HG02870 (cell line): ENCODE results near the gene THAP12.
"Not testable (repeated sequence)": the region's sequence is repeated elsewhere in the genome, so short reads cannot be mapped to it uniquely, and the experiment has no call there.

Experiments
- ATAC-seq: cut with Tn5 transposase; IDR thresholded peaks from one replicate; pipeline ENCODE4 v1.9.1; 2021; ENCODE audit warnings: mild to moderate bottlenecking, moderate library complexity; ENCODE audit not compliant: unreplicated experiment

Gene THAP12, protein sequence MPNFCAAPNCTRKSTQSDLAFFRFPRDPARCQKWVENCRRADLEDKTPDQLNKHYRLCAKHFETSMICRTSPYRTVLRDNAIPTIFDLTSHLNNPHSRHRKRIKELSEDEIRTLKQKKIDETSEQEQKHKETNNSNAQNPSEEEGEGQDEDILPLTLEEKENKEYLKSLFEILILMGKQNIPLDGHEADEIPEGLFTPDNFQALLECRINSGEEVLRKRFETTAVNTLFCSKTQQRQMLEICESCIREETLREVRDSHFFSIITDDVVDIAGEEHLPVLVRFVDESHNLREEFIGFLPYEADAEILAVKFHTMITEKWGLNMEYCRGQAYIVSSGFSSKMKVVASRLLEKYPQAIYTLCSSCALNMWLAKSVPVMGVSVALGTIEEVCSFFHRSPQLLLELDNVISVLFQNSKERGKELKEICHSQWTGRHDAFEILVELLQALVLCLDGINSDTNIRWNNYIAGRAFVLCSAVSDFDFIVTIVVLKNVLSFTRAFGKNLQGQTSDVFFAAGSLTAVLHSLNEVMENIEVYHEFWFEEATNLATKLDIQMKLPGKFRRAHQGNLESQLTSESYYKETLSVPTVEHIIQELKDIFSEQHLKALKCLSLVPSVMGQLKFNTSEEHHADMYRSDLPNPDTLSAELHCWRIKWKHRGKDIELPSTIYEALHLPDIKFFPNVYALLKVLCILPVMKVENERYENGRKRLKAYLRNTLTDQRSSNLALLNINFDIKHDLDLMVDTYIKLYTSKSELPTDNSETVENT

DNA sequence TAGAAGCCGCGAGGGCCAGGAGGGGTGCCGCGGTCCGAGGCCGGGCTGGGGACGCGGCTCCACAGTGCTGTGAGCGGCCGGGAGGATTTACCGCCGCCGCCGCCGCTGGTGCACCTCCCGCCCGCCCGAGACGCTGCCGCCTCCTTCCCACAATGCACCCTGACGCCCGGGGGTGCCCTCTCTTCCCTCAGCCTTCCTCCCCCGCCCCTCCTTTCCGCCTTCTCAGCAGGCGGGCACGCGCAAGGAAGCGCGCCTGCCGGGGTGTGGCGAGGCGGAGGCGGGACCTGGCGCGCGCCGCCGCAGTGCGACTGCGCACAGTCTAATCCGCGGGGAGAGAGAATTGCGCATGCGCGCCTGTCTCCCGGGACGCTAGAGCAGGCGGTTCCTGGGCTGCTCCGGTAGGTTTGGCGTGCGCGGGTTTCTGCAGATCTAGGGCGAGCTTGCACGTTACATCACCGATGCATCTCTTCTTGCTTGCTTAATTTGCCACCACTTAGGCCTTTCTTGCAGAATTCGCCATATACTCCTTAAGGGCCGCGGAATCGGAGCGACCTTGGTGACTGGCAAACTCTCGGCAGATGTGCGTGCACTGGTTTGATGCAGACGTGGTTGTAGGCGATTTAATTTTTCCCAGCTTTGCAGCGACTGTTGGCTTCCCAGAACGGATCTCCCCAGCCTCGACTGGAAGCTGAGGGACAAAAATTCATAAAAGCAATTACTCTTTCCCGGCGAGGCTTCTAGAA, at the start of gene THAP12, which contains the start of gene GVQW3:
Gene THAP12, minus strand, starts transcription at position 156 of the 743 bp plus-strand sequence. CDS start 296 bp downstream, outside the sequence.
Gene GVQW3, plus strand, starts transcription at position 347 of the 743 bp plus-strand sequence. CDS start 506 bp downstream, outside the sequence.
- peak; percentile 64 for ATAC-seq

DNA sequence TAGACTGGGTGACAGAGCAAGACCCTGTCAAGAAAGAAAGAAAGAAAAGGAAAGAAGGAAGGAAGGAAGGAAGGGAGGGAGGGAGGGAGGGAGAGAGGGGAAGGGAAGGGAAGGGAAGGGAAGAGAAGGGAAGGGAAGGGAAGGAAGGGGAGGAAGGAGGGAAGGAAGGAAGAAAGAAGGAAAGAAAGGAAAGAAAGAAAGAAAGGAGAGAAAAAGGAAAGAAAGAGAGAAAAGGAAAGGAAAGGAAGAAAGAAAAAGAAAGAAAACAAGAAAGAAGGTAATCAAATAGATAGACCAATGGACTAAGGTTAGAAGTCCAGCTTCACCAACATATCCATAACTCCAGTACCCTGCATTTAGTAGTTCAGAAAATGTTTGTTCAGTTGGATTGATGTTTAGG, 45.7 kb upstream of the THAP12 start:
- no peak for ATAC-seq

DNA sequence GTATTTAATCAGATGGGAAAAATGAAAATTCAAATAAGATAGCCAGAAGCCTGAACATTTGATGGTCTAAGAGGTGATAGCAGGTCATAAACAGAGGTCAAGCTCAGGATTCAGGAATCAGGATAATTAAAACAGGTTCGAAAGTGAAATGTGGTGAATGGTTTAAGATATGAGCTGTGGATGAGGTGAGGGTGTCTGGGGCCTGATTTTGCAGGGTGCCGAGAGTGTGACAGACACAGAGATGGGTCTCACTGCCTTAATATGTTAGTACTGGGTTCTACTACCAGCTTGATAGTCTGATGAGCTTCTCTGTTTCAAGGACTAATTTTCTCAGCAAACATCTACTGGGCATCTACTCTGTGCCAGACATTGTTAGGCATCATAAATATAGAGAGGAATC, 44.0 kb upstream of the THAP12 start:
- peak; percentile 39 for ATAC-seq

DNA sequence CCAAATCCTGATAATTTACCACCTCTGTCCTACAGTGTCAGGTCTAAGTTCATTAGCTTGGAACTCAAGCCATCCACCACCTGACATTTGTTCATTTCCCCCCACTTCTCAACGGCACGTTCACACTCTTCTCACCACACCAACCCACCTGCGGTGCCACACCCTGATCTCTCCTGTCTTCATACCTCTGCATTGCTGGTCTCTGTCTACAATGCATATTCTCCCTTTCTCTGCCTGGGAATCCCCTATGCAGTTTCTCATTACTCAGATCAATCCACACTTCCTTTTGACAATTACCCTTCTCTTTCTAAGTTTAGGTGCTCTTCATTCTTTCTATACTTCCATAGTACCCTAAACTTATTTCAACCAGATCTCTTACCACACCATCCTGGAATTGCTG, 43.4 kb upstream of the THAP12 start:
- peak; percentile 80 for ATAC-seq

DNA sequence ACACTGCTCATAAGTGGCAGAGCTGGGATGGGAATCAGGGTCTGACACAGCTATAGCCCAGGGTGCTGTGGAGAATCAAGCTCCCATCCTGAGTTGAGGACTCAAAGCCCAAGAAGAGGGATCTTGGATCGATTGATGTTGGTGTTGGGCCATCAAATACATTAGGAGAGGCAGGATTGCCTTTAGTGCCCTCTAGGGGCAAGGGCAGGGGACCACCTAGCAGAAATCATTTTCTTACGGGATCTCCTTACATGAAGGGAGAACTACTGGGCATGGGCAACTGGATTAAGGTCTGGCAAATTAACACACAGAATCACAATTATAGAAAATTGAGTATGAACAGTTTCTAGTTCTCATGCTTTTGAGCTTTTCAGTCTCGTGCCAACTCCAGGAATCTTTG, 39.0 kb upstream of the THAP12 start:
- no peak for ATAC-seq

DNA sequence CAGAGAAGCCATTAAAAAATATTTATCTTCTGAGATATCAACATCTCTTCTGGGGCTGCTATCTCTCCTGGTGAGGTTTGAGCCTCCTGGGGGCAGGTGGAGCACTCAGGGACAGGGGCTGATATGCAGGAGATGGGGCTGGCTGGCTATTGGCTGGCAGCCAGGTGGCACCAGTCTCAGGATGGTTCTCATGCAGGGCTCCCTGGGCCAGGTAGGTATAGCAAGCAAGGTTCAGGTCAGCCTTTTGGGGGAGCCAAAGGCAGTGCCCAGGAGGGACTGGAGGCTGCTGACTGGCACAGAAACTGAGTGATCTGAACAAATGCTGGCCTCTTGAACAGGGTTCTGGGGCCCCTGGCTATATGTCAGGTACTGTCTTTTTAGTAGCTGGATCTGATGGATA, 34.1 kb upstream of the THAP12 start:
- ATAC-seq = no peak

DNA sequence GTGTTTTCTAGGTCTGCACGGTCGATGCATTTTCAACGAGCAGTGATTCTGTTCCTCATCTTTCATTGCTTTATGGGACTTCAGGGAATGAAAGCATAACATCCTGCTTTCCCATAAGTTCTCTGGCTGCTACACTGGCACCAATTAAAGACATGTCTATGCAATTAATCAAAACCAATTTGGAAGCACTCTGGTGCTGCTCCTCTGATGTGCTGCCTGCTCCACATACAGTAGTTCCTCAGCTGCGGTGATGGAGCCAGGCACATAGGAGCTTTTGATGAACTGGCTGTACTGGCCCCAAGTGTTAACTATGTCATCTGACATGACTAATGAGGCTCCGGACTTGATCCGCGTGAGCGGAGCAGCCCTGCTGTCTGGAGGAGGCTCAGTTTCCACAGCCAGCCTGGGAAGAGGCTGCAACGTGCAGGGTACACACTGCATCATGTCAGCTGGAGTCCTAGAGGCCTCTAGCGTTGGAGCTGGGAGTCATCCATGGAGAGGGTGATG, 30.0 kb upstream of the THAP12 start:
- no peak for ATAC-seq

DNA sequence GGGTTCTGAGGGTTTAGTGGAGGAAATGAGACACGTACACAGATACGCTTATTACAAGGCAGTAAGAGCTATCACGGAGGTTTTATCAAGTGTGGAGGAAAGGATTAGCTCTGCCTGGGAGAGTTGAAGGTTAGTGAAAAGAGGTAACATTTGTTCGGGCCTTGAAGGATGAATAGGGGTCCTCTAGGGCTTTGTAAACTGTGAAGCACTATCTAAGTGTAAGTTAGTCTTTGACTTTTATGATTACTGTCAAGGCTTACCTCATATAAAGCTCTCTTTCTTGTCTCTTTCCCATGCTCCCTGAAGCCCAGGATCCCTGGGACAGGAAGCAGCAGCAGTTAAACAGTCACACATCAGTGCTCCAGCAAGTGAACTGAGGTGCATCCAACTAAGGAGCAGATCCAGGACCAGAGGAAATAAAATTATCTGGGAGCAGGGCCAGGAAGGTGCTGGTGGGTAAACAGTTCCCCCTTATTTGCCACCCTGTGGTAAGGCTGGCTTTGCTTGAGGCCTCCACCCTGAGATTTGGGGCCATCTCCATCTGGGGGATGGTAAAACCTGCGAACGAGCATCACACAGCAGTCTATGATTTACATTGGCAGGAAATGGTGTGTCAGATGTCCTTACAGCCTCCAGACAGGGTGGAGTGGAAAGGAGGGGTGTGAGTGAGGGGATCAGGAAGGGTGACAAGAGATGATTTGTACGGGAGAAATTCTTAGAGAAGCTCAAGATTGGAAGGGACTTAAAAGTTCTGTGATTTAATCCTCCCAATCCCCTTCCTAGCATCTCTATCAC, 27.4 kb upstream of the THAP12 start:
- no peak for ATAC-seq

DNA sequence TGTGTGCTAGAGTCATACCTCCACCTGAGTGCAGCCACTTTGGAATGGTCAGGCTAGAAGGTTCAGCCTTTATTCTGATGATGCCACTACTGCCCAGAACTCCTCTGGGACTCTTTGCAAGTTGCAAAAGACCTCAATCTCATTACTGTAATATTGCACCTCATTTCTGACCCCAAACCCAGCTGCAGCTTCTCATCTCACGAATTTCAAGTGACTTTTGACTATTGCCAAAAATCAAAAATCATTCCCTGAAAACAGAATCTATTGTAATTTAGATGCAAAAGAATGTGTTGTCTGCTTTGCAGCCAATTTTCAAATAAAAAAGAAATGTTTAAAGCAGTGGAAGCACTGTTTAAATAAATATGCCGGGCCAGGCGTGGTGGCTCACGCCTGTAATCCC, 25.4 kb upstream of the THAP12 start:
- no peak for ATAC-seq

DNA sequence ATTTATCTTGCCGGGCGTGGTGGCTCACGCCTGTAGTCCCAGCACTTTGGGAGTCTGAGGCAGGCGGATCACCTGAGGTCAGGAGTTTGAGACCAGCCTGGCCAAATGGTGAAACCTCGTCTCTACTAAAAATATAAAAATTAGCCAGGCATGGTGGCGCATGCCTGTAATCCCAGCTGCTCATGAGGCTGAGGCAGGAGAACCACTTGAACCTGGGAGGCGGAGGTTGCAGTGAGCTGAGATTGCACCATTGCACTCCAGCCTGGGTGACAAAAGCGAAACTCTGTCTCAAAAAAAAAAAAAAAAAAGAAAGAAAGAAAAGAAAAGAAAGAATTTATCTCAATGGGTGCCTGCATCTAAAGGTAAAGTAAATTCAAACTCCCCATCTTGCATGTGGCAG, 20.6 kb upstream of the THAP12 start:
- not testable (repeated sequence) for ATAC-seq

DNA sequence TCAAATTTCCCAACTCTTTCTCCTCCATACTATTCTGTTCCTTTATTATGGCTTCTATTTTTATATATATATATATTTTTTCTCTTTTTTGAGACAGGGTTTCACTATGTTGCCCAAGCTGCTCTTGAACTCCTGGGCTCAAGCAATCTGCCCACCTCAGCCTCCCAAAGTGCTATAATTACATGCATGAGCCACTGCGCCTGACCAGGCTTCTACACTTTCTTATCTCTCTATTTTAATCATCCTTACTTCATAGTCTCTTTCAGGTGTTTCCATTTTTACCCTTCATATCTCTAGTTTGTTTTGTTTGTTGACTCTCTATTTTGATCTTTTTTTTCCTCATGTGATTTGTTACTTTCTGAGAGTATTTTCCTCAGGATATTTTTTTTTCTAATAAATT, 20.0 kb upstream of the THAP12 start:
- ATAC-seq = no peak

DNA sequence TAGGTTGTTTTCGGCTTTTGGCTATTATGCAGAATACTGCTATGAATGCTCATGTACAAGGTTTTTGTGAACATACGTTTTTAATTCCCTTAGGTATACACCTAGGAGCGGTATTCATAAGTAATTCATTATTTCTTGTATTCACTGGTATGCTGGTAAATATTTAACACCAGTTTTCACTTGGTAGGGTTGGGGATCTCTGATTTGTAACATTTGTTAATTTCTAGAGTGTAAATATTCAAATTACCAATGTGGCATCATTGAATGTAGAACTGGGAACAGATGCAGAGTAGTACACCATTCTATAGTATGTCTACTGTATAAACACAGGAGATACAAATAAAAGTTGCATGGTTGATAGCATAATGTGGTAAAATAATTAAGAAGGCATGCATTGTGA, 16.5 kb upstream of the THAP12 start:
- no peak for ATAC-seq

DNA sequence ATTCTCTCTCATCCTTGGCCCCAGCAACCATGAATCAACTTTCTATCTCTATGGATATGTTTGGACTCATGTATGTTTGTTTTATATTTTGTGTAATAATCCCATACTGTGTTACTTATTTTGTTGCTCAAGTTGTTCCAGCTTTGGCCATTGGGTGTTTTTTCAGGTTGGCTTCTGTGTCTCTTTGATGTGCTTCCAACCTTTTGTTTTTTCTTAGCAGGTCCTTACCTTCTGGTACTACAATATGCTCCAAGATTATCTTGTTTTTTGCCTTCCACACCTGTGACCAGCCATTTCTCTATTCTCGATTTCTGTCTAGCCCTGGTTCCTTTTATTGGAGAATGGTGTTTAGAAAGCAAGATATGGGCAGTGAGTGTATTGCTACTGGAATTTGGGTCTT, 14.4 kb upstream of the THAP12 start:
- no peak for ATAC-seq

DNA sequence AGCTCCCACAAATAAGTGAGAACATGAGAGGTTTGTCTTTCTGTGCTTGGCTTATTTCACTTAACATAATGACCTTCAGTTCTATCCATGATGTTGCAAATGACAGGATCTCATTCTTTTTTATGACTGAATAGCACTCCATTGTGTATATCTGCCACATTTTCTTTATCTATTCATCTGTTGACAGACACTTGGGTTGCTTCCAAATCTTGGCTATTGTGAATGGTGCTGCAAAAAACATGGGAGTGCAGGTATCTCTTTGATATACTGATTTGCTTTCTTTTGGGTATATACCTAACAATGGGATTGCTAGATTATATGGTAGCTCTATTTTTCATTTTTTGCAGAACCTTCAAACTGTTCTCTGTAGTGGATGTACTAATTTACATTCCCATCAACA, 13.5 kb upstream of the THAP12 start:
- ATAC-seq = no peak

DNA sequence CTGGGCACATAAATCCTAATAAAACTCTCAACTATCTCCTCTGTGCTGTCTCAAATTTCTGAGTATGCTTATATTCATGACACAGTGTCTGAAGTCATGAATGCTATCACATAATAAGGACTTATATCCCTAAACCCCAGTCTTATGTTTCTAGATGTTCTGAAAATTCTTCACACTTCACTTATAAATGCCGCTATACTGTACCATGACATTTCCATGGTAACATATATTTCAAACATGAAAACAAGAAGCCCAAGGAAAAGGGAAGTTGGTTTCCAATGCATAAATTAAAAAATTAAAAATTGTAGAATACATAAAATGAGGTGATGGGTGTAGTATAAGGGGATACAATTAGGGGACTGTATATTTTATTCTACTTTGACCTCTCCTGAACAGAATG, 11.9 kb upstream of the THAP12 start:
- ATAC-seq = no peak

DNA sequence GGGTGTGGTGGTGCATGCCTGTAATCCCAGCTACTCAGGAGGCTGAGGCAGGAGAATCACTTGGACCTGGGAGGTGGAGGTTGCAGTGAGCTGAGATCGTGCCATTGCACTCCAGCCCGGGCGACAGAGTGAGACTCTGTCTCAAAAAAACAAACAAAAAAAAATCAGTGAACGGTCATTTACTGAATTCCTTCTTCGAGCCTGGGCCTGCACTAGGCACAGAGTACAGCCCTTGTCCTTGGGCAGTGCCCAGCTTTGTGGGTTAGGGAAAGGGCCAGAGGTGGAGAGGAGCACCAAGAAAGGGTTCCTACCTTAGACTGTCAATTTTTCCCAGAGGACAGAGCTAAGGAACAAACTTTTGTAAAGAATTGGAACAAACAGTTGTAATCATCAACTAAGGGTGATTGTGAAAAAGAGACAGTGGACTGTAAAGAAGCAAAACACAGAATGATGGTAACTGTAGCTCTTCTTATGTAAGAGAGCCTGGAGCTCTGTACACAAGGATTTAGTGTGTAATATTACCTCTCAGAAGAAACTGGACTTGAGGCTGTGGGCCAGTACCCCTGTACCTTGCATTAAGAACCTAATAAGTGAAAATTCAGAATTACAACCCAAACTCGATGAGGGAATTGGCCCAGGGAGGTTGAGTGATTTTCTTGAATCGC, 11.0 kb upstream of the THAP12 start:
- ATAC-seq = no peak

DNA sequence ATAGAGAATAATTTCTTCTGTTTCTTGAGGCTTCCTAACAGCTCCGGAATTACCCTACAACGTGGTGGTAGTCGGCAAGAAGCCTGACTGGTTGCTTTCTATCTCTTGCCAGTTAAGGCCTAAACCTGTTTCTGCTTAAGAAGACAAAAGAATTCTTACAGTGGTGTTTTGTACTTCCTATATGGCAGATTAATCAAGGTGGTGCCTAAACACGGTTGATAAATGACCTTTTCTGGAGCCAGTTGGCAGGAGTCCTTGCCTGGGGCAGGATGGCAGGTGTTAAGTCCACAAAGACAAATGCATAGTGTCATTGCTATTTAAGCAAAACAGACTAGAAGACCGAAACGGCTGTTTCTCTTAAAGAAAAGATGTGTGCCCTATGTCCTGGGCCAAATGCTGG, 10.1 kb upstream of the THAP12 start:
- ATAC-seq = no peak

DNA sequence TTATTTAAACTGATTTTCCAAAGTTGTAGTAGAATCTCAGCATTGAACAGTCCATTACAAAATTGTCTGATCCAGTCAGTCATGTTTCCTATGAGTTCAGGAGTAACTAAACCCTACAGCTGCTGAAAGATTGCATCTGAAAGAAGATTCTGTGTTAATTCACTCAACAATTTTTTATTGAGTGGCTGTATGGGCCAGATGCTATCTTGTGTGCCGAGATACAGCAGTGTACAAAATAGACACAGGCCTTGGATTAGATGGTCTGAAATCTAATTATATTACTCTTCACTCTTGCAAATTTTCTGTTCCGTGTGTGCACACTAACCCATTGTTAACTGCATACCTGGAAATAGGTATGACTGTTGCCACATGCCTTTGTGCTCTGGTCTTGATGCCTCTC, 7.5 kb upstream of the THAP12 start:
- ATAC-seq = no peak

DNA sequence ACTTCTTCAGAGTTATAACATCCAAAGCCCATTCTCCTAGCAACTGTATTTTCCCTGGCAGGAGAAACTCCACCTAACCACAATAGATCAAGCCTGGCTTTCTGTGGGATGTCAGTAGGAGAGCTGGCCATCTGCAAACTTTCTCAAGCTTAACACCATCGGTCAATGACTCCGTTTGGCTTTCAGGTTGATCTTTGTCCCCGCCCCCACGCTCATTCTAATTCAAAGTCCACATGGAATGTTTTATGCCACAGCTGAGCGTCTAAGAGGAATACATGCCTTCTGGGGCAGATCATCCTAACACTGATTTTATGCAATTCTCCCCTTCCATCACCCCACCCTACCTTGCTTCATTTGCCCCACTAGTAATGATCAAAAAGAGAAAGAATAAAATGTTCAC, 5.0 kb upstream of the THAP12 start:
- no peak for ATAC-seq

DNA sequence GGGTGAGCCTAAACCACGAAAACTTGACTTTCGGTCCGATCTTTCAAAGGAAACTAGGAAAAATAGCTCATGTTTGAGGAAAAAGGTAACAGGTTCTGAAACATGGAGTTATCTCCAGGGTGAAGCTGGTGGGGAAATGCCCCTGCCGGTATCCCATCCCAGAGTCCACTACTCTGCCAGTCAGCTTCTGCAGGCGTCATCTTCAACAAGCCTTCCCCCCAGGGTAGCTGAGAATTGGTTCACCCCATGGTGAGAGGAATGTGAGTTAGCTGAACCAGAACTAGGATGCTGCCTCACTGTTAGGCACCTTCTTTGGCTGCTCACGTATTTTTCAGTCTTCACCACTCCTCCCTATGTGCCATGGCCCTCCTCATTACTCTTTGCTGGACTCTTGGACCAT, 1.3 kb upstream of the THAP12 start:
- ATAC-seq = no peak
